Ovary (tissue), 9 donors: ENCODE data around the gene C2CD4C. TPM values are rescaled to one million over a fixed set of nuclear protein-coding genes. Genes with fewer than 3 reads are reported as not detected.
A peak's percentile ranks its signal among the peaks of the same experiment; 100 is the strongest.

Experiments used
- DNase-seq, 5 donors: peaks; one replicate each; pipeline ENCODE4 v3.0.0-alpha.2; 2019 to 2020
- H3K27ac ChIP-seq, 2 donors: fragments of 200-600 bp; one replicate each; pipeline versions ENCODE4 v1.5.1 to v1.8.0; 2019 to 2022
- H3K27me3 ChIP-seq: fragments of 200-600 bp; one replicate; pipeline ENCODE4 v1.8.0; 2022
- H3K36me3 ChIP-seq: fragments of 200-600 bp; sonication (generic); one replicate; pipeline ENCODE4 v1.5.1; 2019
- H3K4me1 ChIP-seq: one replicate; pipeline ENCODE4 v1.8.1; 2013; ENCODE audit warnings: mild to moderate bottlenecking, moderate library complexity; ENCODE audit not compliant: insufficient read depth
- H3K4me3 ChIP-seq: fragments of 200-600 bp; sonication (generic); one replicate; pipeline ENCODE4 v1.5.1; 2017
- H3K9me3 ChIP-seq, 2 donors: fragments of 200-600 bp in 1 of 2; sonication (generic) in 1 of 2; one replicate each; pipeline versions ENCODE4 v1.5.1 to v1.8.1; 2013 to 2019; ENCODE audit warnings: mild to moderate bottlenecking in 1 of 2, moderate library complexity in 1 of 2
- EP300 ChIP-seq: sonication (generic); formaldehyde crosslinking; IDR thresholded peaks from one replicate; pipeline ENCODE4 v1.6.1; 2017; ENCODE audit warnings: antibody characterized with exemption
- POLR2A ChIP-seq: fragments of 450-650 bp; IDR thresholded peaks from one replicate; pipeline ENCODE4 v1.6.1; 2017; ENCODE audit warnings: antibody characterized with exemption, mild to moderate bottlenecking, moderate library complexity
- WGBS, 3 donors: extraction: QIAGEN DNeasy Blood & Tissue Kit in 1 of 3; methylation state at CpG; one replicate each; pipeline versions ENCODE4 v1.1.5 to v1.1.7; 2013 to 2017; 5-methylcytosine and 5-hydroxymethylcytosine counted together
- intact Hi-C, 4 donors: fragments of 100-400 bp; cut with DNase I; formaldehyde crosslinking; loops; one replicate each; pipeline versions ENCODE4 v1.11.0 to v1.15.1; 2022 to 2023
- polyA plus RNA-seq, 2 donors: library from polyadenylated mRNA; stranded (reverse); fragments of 200-250 nt in 1 of 2; fragments of 350-450 nt in 1 of 2; fragmentation: Illumina TruSeq in 1 of 2; extraction: RNeasy Lipid Tissue Mini Kit (QIAGEN cat#74804) in 1 of 2; gene quantifications; one replicate each; pipeline ENCODE4 v1.2.3, GENCODE V29; 2013 to 2014
- total RNA-seq, 7 donors: library from RNA; depleted of rRNA in 2 of 7; stranded (reverse); fragments of >200 nt in 2 of 7; fragmentation: NEBNext Ultra II Directional in 3 of 7; extraction: Animal tissue kit (Norgen Biotek cat#: 25700) in 3 of 7; gene quantifications; one replicate each; pipeline versions ENCODE4 v1.1.0 to v1.2.4, GENCODE V29; 2016 to 2023
- TF ChIP-seq, protein P1 (sequence below), 3 donors: fragments of 450-650 bp in 2 of 3; fragments of 200-600 bp in 1 of 3; IDR thresholded peaks; one replicate each; pipeline versions ENCODE4 v1.5.1 to v1.8.0; 2016 to 2022; ENCODE audit warnings: antibody characterized with exemption in 3 of 3, mild to moderate bottlenecking in 1 of 3
- donor health status: DM: no; HTN: no; CAD: no; lungs with moderate emphysema.
- donor health status: DM: no; HTN: no; CAD: no.
- donor health status: Bipolar disorder and iron deficiency.
- donor health status: DM: yes; HTN: yes; CAD: no.
- donor health status: DM: no; HTN: no; CAD: no.
- donor health status: DM: yes; HTN: yes; CAD: no.

The C2CD4C gene
- total and polyA plus RNA-seq, 9 donors, result 0.12 to 2.3 (median 0.42) TPM; not detected in 3

GRCh38 chr19:439167-439900 lies 30.4 kb upstream of the C2CD4C start:
- Histone ChIP-seq H3K27ac (no peak overlapping the region), H3K4me3 (no peak overlapping the region), H3K27me3 (no peaks in the 10 kb centered on the region), H3K9me3 (no peaks in the 10 kb centered on the region), H3K4me1 (peaks cover 2% of the 10 kb centered on the region), H3K36me3 (no peaks in the 10 kb centered on the region)
- no peak for DNase-seq
- intact Hi-C loops, result no loop called here
- 80 to 84% (median 84%) methylated on average over 27 of the region's 27 CpGs for WGBS, 3 donors
- TF ChIP-seq, protein P1, sequence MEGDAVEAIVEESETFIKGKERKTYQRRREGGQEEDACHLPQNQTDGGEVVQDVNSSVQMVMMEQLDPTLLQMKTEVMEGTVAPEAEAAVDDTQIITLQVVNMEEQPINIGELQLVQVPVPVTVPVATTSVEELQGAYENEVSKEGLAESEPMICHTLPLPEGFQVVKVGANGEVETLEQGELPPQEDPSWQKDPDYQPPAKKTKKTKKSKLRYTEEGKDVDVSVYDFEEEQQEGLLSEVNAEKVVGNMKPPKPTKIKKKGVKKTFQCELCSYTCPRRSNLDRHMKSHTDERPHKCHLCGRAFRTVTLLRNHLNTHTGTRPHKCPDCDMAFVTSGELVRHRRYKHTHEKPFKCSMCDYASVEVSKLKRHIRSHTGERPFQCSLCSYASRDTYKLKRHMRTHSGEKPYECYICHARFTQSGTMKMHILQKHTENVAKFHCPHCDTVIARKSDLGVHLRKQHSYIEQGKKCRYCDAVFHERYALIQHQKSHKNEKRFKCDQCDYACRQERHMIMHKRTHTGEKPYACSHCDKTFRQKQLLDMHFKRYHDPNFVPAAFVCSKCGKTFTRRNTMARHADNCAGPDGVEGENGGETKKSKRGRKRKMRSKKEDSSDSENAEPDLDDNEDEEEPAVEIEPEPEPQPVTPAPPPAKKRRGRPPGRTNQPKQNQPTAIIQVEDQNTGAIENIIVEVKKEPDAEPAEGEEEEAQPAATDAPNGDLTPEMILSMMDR (IDR thresholded peaks at IDR 0.05), result no peak
- TF ChIP-seq POLR2A (no peak), EP300 (no peak)

DNA sequence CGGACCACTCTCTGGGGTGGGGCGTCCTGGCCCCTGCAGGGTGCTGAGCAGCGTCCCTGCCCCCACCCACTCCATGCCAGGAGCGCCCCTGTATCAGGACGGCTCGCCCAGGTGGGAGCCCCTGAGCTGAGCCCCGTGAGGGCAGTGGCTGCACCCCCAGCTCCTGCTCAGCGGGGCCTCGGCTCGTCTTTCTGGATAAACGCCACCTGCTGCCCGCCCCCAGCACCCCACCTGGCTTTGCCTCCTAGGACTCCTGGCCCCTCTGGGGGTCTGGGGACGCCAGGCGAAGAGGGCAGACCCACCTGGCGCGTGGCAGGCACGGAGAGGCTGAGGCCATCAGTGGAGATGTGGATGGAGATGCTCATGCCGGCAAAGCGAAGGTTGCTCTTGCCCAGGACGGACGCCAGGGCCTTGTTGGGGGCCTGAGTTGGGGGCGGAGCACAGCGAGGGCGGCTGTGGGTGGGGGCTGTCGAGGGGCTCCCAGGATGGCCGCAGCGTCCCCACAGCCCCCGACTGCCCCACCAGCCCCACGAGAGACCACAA lies 29.5 kb upstream of the C2CD4C start:
- intact Hi-C loops, result no loop called here
- TF ChIP-seq, protein P1 (IDR thresholded peaks at IDR 0.05), result no peak
- TF ChIP-seq EP300 (no peak), POLR2A (no peak)
- peaks cover 2% of the 10 kb centered on the region for H3K4me1 ChIP-seq
- H3K9me3 ChIP-seq, result no peaks in the 10 kb centered on the region
- 69 to 75% (median 73%) methylated on average over 20 to 29 of the region's 29 CpGs for WGBS, 3 donors
- H3K27me3 ChIP-seq, result no peaks in the 10 kb centered on the region
- H3K36me3 ChIP-seq, result no peaks in the 10 kb centered on the region
- no peak overlapping the region for H3K4me3 ChIP-seq
- peak in 1 of 5 donors; percentile 14 for DNase-seq
- H3K27ac ChIP-seq, result no peak overlapping the region

DNA sequence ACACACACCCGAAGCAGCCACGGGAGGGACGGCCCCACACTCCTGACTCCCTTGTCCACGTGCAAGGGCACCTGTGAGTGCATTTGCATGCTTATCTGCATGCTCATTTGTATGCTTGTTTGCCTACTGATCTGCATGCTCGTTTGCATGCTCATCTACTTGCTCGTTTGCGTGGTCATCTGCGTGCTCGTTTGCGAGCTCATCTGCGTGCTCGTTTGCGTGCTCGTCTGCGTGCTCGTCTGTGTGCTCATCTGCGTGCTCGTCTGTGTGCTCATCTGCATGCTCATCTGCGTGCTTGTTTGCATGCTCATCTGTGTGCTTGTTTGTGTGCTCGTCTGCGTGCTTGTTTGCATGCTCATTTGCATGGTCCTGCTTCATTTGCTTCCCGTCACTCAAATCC lies 28.1 kb upstream of the C2CD4C start:
- DNase-seq, result no peak
- Histone ChIP-seq H3K27me3 (no peaks in the 10 kb centered on the region), H3K4me3 (no peak overlapping the region), H3K27ac (no peak overlapping the region), H3K9me3 (no peaks in the 10 kb centered on the region), H3K36me3 (no peaks in the 10 kb centered on the region), H3K4me1 (peaks cover 2% of the 10 kb centered on the region)
- intact Hi-C loops, result no loop called here
- TF ChIP-seq POLR2A (no peak), EP300 (no peak)
- TF ChIP-seq, protein P1 (IDR thresholded peaks at IDR 0.05), result no peak
- 87 to 89% (median 87%) methylated on average over 22 of the region's 22 CpGs for WGBS, 3 donors

DNA sequence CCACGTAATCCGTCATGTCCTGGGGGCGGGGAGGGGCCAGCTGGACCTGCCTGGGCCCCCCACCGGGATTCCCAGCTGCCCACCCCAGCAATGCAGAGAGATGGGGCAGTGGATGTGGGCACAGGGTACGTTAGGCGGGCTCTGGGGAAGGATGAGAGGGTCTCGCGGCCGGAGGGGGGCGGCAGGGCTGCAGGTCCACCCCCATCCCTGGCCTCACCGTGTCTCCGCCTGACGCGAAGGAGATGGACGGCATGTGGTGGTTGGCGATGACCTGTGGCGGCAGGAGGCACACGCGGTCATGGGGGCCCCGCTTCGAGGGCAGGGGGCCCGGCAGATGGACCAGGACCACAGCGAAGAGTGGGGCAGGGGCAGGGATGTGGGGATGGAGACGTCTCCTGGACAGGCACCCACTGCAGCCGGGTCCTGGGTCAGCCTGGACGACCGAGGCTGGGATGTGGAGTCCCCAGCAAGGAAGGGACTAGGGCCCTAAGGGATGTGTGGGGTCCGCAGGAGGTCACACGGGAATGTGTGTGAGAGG lies 27.5 kb upstream of the C2CD4C start:
- no peak for TF ChIP-seq EP300
- no peak for TF ChIP-seq POLR2A
- TF ChIP-seq, protein P1 (IDR thresholded peaks at IDR 0.05), result no peak
- no peak overlapping the region for H3K27ac ChIP-seq
- DNase-seq, result no peak
- WGBS, 3 donors, result 78 to 84% (median 82%) methylated on average over 25 to 29 of the region's 29 CpGs
- H3K4me1 ChIP-seq, result peaks cover 2% of the 10 kb centered on the region
- no peak overlapping the region for H3K4me3 ChIP-seq
- no peaks in the 10 kb centered on the region for H3K27me3 ChIP-seq
- no peaks in the 10 kb centered on the region for H3K36me3 ChIP-seq
- H3K9me3 ChIP-seq, result no peaks in the 10 kb centered on the region
- intact Hi-C loops, result no loop called here
